Transverse colon (tissue), 4 donors: ENCODE measurements around the gene TRIM7.

Experiments
- CTCF ChIP-seq, 5 experiments: fragments of 200-600 bp in 3 of 5; fragments of 450-650 bp in 2 of 5; sonication (generic) in 3 of 5; IDR thresholded peaks; 1 replicate in 2 of 5; 2 replicates in 3 of 5; pipeline ENCODE4 v1.5.1; 2016 to 2017; ENCODE audit warnings: antibody characterized with exemption in 5 of 5, inconsistent platforms in 3 of 5, mild to moderate bottlenecking in 2 of 5, moderate library complexity in 1 of 5
- EP300 ChIP-seq: sonication (generic); formaldehyde crosslinking; IDR thresholded peaks from one replicate; pipeline ENCODE4 v1.6.1; 2017; ENCODE audit warnings: antibody characterized with exemption, low read depth
- POLR2A ChIP-seq: fragments of 450-650 bp; IDR thresholded peaks from one replicate; pipeline ENCODE4 v1.6.1; 2016; ENCODE audit warnings: antibody characterized with exemption, mild to moderate bottlenecking, moderate library complexity
- POLR2AphosphoS5 ChIP-seq, 3 donors: sonication (generic); formaldehyde crosslinking; IDR thresholded peaks; one replicate each; pipeline ENCODE4 v1.6.1; 2016; ENCODE audit warnings: antibody characterized with exemption in 3 of 3

- TF ChIP-seq CTCF (IDR thresholded peaks at IDR 0.05) = no peak
- no peak for TF ChIP-seq POLR2A
- peak in 2 of 3 donors; percentile 17 to 45 for TF ChIP-seq POLR2AphosphoS5 (IDR thresholded peaks at IDR 0.05)
- no peak for TF ChIP-seq EP300
Measured at GRCh38 chr5:181207214-181207959, 2.4 kb upstream of the TRIM7 start.
